PC-3 (cell line): Measurements from ENCODE around the gene POLR2L. TPM values are rescaled to one million over a fixed set of nuclear protein-coding genes. Genes with fewer than 3 reads are reported as not detected.

Experiments used
- ATAC-seq: fragments of 200-7000 bp; cut with Tn5 transposase; 2 replicates; pipeline ENCODE4 v1.9.1; 2020; ENCODE audit warnings: mild to moderate bottlenecking, moderate library complexity
- BruUV-seq: library from RNA; stranded (reverse); fragments of 400-500 nt; replicated peaks from 2 replicates; lab custom pipeline; 2021; lab: Mats Ljungman, UMichigan
- CTCF ChIA-PET: fragments of 300-600 bp; sonication (Branson Sonifier 250); formaldehyde crosslinking; loops from one replicate; lab custom pipeline; 2022; ENCODE audit warnings: antibody characterized with exemption; lab: Charles Lee
- POLR2A ChIA-PET: fragments of 300-600 bp; sonication (Branson Sonifier 250); formaldehyde crosslinking; loops from one replicate; lab custom pipeline; 2022; ENCODE audit warnings: antibody characterized with exemption; ENCODE audit not compliant: unreplicated experiment; lab: Charles Lee
- DNase-seq: peaks from one replicate; pipeline ENCODE4 v3.0.0-alpha.2; 2015
- H2AFZ ChIP-seq: fragments of 300-600 bp; sonication (generic); 2 replicates; pipeline ENCODE4 v1.6.0; 2016; ENCODE audit warnings: antibody characterized with exemption, low read length
- H3F3A ChIP-seq: fragments of 300-600 bp; sonication (generic); one replicate; pipeline ENCODE4 v1.6.0; 2017; ENCODE audit warnings: antibody characterized with exemption, low read length, control low read depth, mild to moderate bottlenecking; ENCODE audit not compliant: unreplicated experiment
- H3K27ac ChIP-seq: fragments of 300-600 bp; sonication (generic); 2 replicates; pipeline ENCODE4 v1.5.1; 2016; ENCODE audit warnings: mild to moderate bottlenecking, low read length
- H3K27me3 ChIP-seq: fragments of 300-600 bp; sonication (generic); 2 replicates; pipeline ENCODE4 v1.6.1; 2016; ENCODE audit warnings: low read length, mixed read lengths
- H3K36me3 ChIP-seq: fragments of 300-600 bp; sonication (generic); 2 replicates; pipeline ENCODE4 v1.6.1; 2016; ENCODE audit warnings: low read depth, mixed run types, low read length, mixed read lengths
- H3K4me1 ChIP-seq: fragments of 300-600 bp; sonication (generic); 2 replicates; pipeline ENCODE4 v1.5.1; 2016; ENCODE audit warnings: low read length; ENCODE audit not compliant: insufficient read depth
- H3K4me2 ChIP-seq: fragments of 300-600 bp; sonication (generic); 2 replicates; pipeline ENCODE4 v1.6.0; 2016; ENCODE audit warnings: low read length
- H3K4me3 ChIP-seq: fragments of 300-600 bp; sonication (generic); 2 replicates; pipeline ENCODE4 v1.5.1; 2016; ENCODE audit warnings: mild to moderate bottlenecking, low read length, mixed read lengths
- H3K79me2 ChIP-seq: fragments of 300-600 bp; sonication (generic); 2 replicates; pipeline ENCODE4 v1.6.1; 2017; ENCODE audit warnings: low read length, mixed read lengths
- H3K9ac ChIP-seq: fragments of 300-600 bp; sonication (generic); 2 replicates; pipeline ENCODE4 v1.6.0; 2016; ENCODE audit warnings: mild to moderate bottlenecking, low read length
- H3K9me2 ChIP-seq: fragments of 300-600 bp; sonication (generic); replicated peaks from 2 replicates; pipeline ENCODE4 v1.6.1; 2016; ENCODE audit warnings: mixed run types, low read length, mixed read lengths
- H3K9me3 ChIP-seq: fragments of 300-600 bp; sonication (generic); 2 replicates; pipeline ENCODE4 v1.6.1; 2016; ENCODE audit warnings: low read length, mixed read lengths
- H4K20me1 ChIP-seq: fragments of 300-600 bp; sonication (generic); 2 replicates; pipeline ENCODE4 v1.6.1; 2016; ENCODE audit warnings: low read length, mixed read lengths
- CTCF ChIP-seq: fragments of 300-600 bp; sonication (generic); conservative IDR thresholded peaks from 2 replicates; pipeline ENCODE4 v1.5.1; 2017; ENCODE audit warnings: antibody characterized with exemption, low read depth, mild to moderate bottlenecking, low read length
- EZH2 ChIP-seq: fragments of 300-600 bp; sonication (generic); IDR thresholded peaks from one replicate; pipeline ENCODE4 v1.6.1; 2017; ENCODE audit warnings: antibody characterized with exemption, mild to moderate bottlenecking, low read length; ENCODE audit not compliant: unreplicated experiment
- EZH2phosphoT487 ChIP-seq: fragments of 300-600 bp; sonication (generic); IDR thresholded peaks from 2 replicates; pipeline ENCODE4 v1.6.1; 2018; ENCODE audit warnings: mild to moderate bottlenecking, antibody characterized with exemption, low read length, borderline replicate concordance
- intact Hi-C: fragments of 100-400 bp; cut with micrococcal nuclease; formaldehyde crosslinking; loops from 2 replicates; pipeline ENCODE4 v1.9.0; 2023
- total RNA-seq: library from RNA; depleted of rRNA; stranded (reverse); fragments of >200 nt; gene quantifications from 2 replicates; pipeline ENCODE4 v1.2.3, GENCODE V29; 2014

POLR2L gene
- total RNA-seq, 1 experiment from 2014 or later = 1,148 TPM

GRCh38 chr11:794766-795633, 47.3 kb downstream of the POLR2L start:
- DNase-seq = no peak
- H3K27ac ChIP-seq = no peak overlapping the region
- H3K4me2 ChIP-seq = peak overlapping the region; percentile 98
- H3K9me2 ChIP-seq = no peaks in the 10 kb centered on the region
- no peaks in the 10 kb centered on the region; the same call in 1 of the 2 replicates for H3K36me3 ChIP-seq
- no TSS peak for BruUV-seq
- peaks cover 19% of the 10 kb centered on the region for H3K4me1 ChIP-seq
- H3F3A ChIP-seq = peaks cover 4% of the 10 kb centered on the region
- H3K9ac ChIP-seq = no peak overlapping the region; the same call in 1 of the 2 replicates
- peak overlapping the region; percentile 94 for H3K4me3 ChIP-seq
- H2AFZ ChIP-seq = no peak overlapping the region
- POLR2A ChIA-PET = interaction anchor here (0.6 kb wide), 1 partner anchor 38 kb away, joined by 3 read pairs; no protein-coding TSS in a partner anchor
- H3K79me2 ChIP-seq = peaks cover 24% of the 10 kb centered on the region
- TF ChIP-seq EZH2 (no peak), EZH2phosphoT487 (no peak)
- CTCF ChIA-PET = no interaction called here
- no peaks in the 10 kb centered on the region for H3K27me3 ChIP-seq
- no peaks in the 10 kb centered on the region for H3K9me3 ChIP-seq
- H4K20me1 ChIP-seq = no peaks in the 10 kb centered on the region
- no peak for ATAC-seq
- intact Hi-C loops = no loop called here

GRCh38 chr11:794013-794765, 48.1 kb downstream of the POLR2L start:
- Histone ChIP-seq H3K9ac (no peak overlapping the region), H4K20me1 (no peaks in the 10 kb centered on the region), H2AFZ (no peak overlapping the region), H3K27me3 (no peaks in the 10 kb centered on the region), H3K4me3 (no peak overlapping the region), H3K4me1 (peaks cover 19% of the 10 kb centered on the region), H3K9me3 (no peaks in the 10 kb centered on the region), H3K9me2 (no peaks in the 10 kb centered on the region), H3K27ac (no peak overlapping the region), H3K79me2 (peaks cover 24% of the 10 kb centered on the region), H3F3A (peaks cover 4% of the 10 kb centered on the region), H3K4me2 (no peak overlapping the region; the same call in 1 of the 2 replicates), H3K36me3 (no peaks in the 10 kb centered on the region; the same call in 1 of the 2 replicates)
- intact Hi-C loops = no loop called here
- no TSS peak for BruUV-seq
- no peak for DNase-seq
- POLR2A ChIA-PET = no interaction called here
- TF ChIP-seq CTCF = no peak
- TF ChIP-seq EZH2 = no peak
- no peak for TF ChIP-seq EZH2phosphoT487
- CTCF ChIA-PET = no interaction called here
- no peak for ATAC-seq

GRCh38 chr11:793556-793955, 48.8 kb downstream of the POLR2L start:
- no TSS peak for BruUV-seq
- Histone ChIP-seq H3K9me2 (no peaks in the 10 kb centered on the region), H2AFZ (no peak overlapping the region), H3F3A (peaks cover 4% of the 10 kb centered on the region), H3K9me3 (no peaks in the 10 kb centered on the region), H3K27me3 (no peaks in the 10 kb centered on the region), H4K20me1 (no peaks in the 10 kb centered on the region), H3K79me2 (peaks cover 24% of the 10 kb centered on the region), H3K27ac (no peak overlapping the region), H3K4me1 (peaks cover 19% of the 10 kb centered on the region), H3K4me2 (no peak overlapping the region), H3K36me3 (no peaks in the 10 kb centered on the region; the same call in 1 of the 2 replicates), H3K4me3 (no peak overlapping the region), H3K9ac (no peak overlapping the region)
- ATAC-seq (no peak), DNase-seq (no peak)
- TF ChIP-seq CTCF (no peak), EZH2 (no peak), EZH2phosphoT487 (no peak)
- intact Hi-C loops = no loop called here
- CTCF ChIA-PET = no interaction called here
- POLR2A ChIA-PET = no interaction called here
